GM21381 (cell line): ENCODE data around the gene FOXD4L3.
"Not testable (repeated sequence)": the region's sequence is repeated elsewhere in the genome, so short reads cannot be mapped to it uniquely, and the experiment has no call there.

ENCODE experiments used
- ATAC-seq: cut with Tn5 transposase; IDR thresholded peaks from one replicate; pipeline ENCODE4 v1.9.1; 2021; ENCODE audit warnings: mild to moderate bottlenecking, moderate library complexity; ENCODE audit not compliant: unreplicated experiment

The FOXD4L3 gene

GRCh38 chr9:68302567-68302966 lies at the start of gene FOXD4L3:
Gene FOXD4L3 (plus strand): TSS chr9:68302867. CDS start chr9:68302952, 85 bp downstream.
- not testable (repeated sequence) for ATAC-seq

- not testable (repeated sequence) for ATAC-seq
These were observed 21.6 kb upstream of the FOXD4L3 start for GRCh38 chr9:68281041-68281440.

- ATAC-seq: not testable (repeated sequence)
These were observed 1.1 kb downstream of the FOXD4L3 start for GRCh38 chr9:68303771-68304170.

- not testable (repeated sequence) for ATAC-seq
These were observed 1.5 kb downstream of the FOXD4L3 start for GRCh38 chr9:68304212-68304611.

- not testable (repeated sequence) for ATAC-seq
These were observed 2.1 kb downstream of the FOXD4L3 start for GRCh38 chr9:68304777-68305176.

GRCh38 chr9:68305680-68306285 lies 3.1 kb downstream of the FOXD4L3 start:
- not testable (repeated sequence) for ATAC-seq

GRCh38 chr9:68306391-68306964 lies 3.8 kb downstream of the FOXD4L3 start:
- not testable (repeated sequence) for ATAC-seq

- not testable (repeated sequence) for ATAC-seq
These were observed 4.5 kb downstream of the FOXD4L3 start for GRCh38 chr9:68307127-68307526.

GRCh38 chr9:68307654-68308053 lies 5.0 kb downstream of the FOXD4L3 start:
- ATAC-seq: not testable (repeated sequence)

GRCh38 chr9:68311208-68311607 lies 8.5 kb downstream of the FOXD4L3 start:
- ATAC-seq: not testable (repeated sequence)

- not testable (repeated sequence) for ATAC-seq
These were observed 15.5 kb downstream of the FOXD4L3 start for GRCh38 chr9:68318209-68318608.

- not testable (repeated sequence) for ATAC-seq
These were observed 21.1 kb downstream of the FOXD4L3 start for GRCh38 chr9:68323749-68324148.

- not testable (repeated sequence) for ATAC-seq
These were observed 21.9 kb downstream of the FOXD4L3 start for GRCh38 chr9:68324518-68324917.

- ATAC-seq: not testable (repeated sequence)
These were observed 26.4 kb downstream of the FOXD4L3 start for GRCh38 chr9:68329106-68329505.

GRCh38 chr9:68330531-68331173 lies 28.0 kb downstream of the FOXD4L3 start:
- not testable (repeated sequence) for ATAC-seq

GRCh38 chr9:68332122-68332521 lies 29.5 kb downstream of the FOXD4L3 start:
- not testable (repeated sequence) for ATAC-seq

GRCh38 chr9:68335935-68336334 lies 33.3 kb downstream of the FOXD4L3 start:
- ATAC-seq: not testable (repeated sequence)

- ATAC-seq: not testable (repeated sequence)
These were observed 34.1 kb downstream of the FOXD4L3 start for GRCh38 chr9:68336639-68337339.

GRCh38 chr9:68338000-68338399 lies 35.3 kb downstream of the FOXD4L3 start:
- not testable (repeated sequence) for ATAC-seq

- ATAC-seq: not testable (repeated sequence)
These were observed 39.8 kb downstream of the FOXD4L3 start for GRCh38 chr9:68342265-68343025.

GRCh38 chr9:68343242-68343641 lies 40.6 kb downstream of the FOXD4L3 start:
- ATAC-seq: not testable (repeated sequence)
